ENCODE data around the gene PITX1. TPM values are rescaled to one million over a fixed set of nuclear protein-coding genes. Genes with fewer than 3 reads are reported as not detected.

Gene PITX1
- total and polyA plus RNA-seq, 4 donors: 0.02 TPM; not detected in 3

- H3K4me3 ChIP-seq (ENCODE audit: low read depth in 1 of 3, low read length in 3 of 3): no peak overlapping the region
- H3K4me1 ChIP-seq (ENCODE audit: control insufficient read depth in 4 of 4, insufficient read depth in 4 of 4, low read length in 3 of 4): peaks cover 24 to 34% (median 25%) of the 10 kb centered on the region in 4 donors
- DNase-seq (ENCODE audit: low spot score): no peak
- no peak overlapping the region for H3K27ac ChIP-seq (ENCODE audit: low read depth in 1 of 2, low read length in 2 of 2)
- TF ChIP-seq YY1 (IDR thresholded peaks at IDR 0.05): no peak
- no peak for TF ChIP-seq GABPA (IDR thresholded peaks at IDR 0.05 in 1 of 2, conservative IDR thresholded peaks at IDR 0.05 in 1 of 2)
- no peak for TF ChIP-seq FOXA1 (IDR thresholded peaks at IDR 0.05)
- no peak for TF ChIP-seq RXRA (IDR thresholded peaks at IDR 0.05)
- peaks cover 5 to 42% (median 25%) of the 10 kb centered on the region in 4 donors for H3K27me3 ChIP-seq (ENCODE audit: control insufficient read depth in 4 of 4, insufficient read depth in 4 of 4, low read length in 3 of 4)
- H3K9ac ChIP-seq (ENCODE audit: low read depth in 1 of 2, low read length in 2 of 2): no peak overlapping the region
- no peaks in the 10 kb centered on the region for H3K36me3 ChIP-seq (ENCODE audit: control insufficient read depth in 4 of 4, insufficient read depth in 3 of 4, low read depth in 1 of 4, low read length in 3 of 4)
- H3K9me3 ChIP-seq (ENCODE audit: control insufficient read depth in 4 of 4, low read length in 3 of 4): peaks cover 0 to 15% (median 5%) of the 10 kb centered on the region in 4 donors
- 28% methylated on average over 15 of the region's 15 CpGs for WGBS
Observed at GRCh38 chr5:135031813-135032694, 2.0 kb downstream of the PITX1 start.

- H3K4me1 ChIP-seq (ENCODE audit: control insufficient read depth in 4 of 4, insufficient read depth in 4 of 4, low read length in 3 of 4): peaks cover 24 to 34% (median 25%) of the 10 kb centered on the region in 4 donors
- peak overlapping the region in 1 of 2 donors; percentile 14 for H3K9ac ChIP-seq (ENCODE audit: low read depth in 1 of 2, low read length in 2 of 2)
Observed at GRCh38 chr5:135030956-135031812, 2.8 kb downstream of the PITX1 start.

More at GRCh38 chr5:135030956-135031812, 2.8 kb downstream of the PITX1 start:
- peaks cover 0 to 38% (median 22%) of the 10 kb centered on the region in 4 donors for H3K27me3 ChIP-seq (ENCODE audit: control insufficient read depth in 4 of 4, insufficient read depth in 4 of 4, low read length in 3 of 4)
- H3K9me3 ChIP-seq (ENCODE audit: control insufficient read depth in 4 of 4, low read length in 3 of 4): peaks cover 0 to 15% (median 5%) of the 10 kb centered on the region in 4 donors
- no peak overlapping the region for H3K27ac ChIP-seq (ENCODE audit: low read depth in 1 of 2, low read length in 2 of 2)
- peak overlapping the region; percentile 27 to 70 (median 39) for H3K4me3 ChIP-seq (ENCODE audit: low read depth in 1 of 3, low read length in 3 of 3)
- 9% methylated on average over 57 of the region's 57 CpGs for WGBS
- no peak for DNase-seq (ENCODE audit: low spot score)
- TF ChIP-seq GABPA (IDR thresholded peaks at IDR 0.05 in 1 of 2, conservative IDR thresholded peaks at IDR 0.05 in 1 of 2) (no peak), RXRA (IDR thresholded peaks at IDR 0.05) (no peak), EGR1 (IDR thresholded peaks at IDR 0.05; ENCODE audit: low read depth in 2 of 2) (no peak), TAF1 (conservative IDR thresholded peaks at IDR 0.05) (no peak), FOXA2 (IDR thresholded peaks at IDR 0.05) (no peak), HNF4A (conservative IDR thresholded peaks at IDR 0.05) (no peak), RAD21 (IDR thresholded peaks at IDR 0.05) (no peak), JUND (IDR thresholded peaks at IDR 0.05) (no peak), SP1 (IDR thresholded peaks at IDR 0.05) (no peak), HNF4G (IDR thresholded peaks at IDR 0.05) (no peak), REST (IDR thresholded peaks at IDR 0.05) (no peak), FOXA1 (IDR thresholded peaks at IDR 0.05) (no peak), ATF3 (IDR thresholded peaks at IDR 0.05) (no peak), NR2F2 (IDR thresholded peaks at IDR 0.05) (no peak), CTCF (IDR thresholded peaks at IDR 0.05; ENCODE audit: low read depth, low read length, missing input control) (no peak), MAX (IDR thresholded peaks at IDR 0.05) (no peak)
- H3K36me3 ChIP-seq (ENCODE audit: control insufficient read depth in 4 of 4, insufficient read depth in 3 of 4, low read depth in 1 of 4, low read length in 3 of 4): no peaks in the 10 kb centered on the region

Measured in liver (tissue), 9 donors.